Putamen (tissue), 1 donor: ENCODE data around the gene NCR3LG1.

Experiments
- DNase-seq: peaks from one replicate; pipeline ENCODE4 v3.0.0-alpha.2; 2016; ENCODE audit warnings: low spot score

The NCR3LG1 gene

GRCh38 chr11:17371614-17372013, 20.0 kb downstream of the NCR3LG1 start:
- DNase-seq, result no peak

DNA sequence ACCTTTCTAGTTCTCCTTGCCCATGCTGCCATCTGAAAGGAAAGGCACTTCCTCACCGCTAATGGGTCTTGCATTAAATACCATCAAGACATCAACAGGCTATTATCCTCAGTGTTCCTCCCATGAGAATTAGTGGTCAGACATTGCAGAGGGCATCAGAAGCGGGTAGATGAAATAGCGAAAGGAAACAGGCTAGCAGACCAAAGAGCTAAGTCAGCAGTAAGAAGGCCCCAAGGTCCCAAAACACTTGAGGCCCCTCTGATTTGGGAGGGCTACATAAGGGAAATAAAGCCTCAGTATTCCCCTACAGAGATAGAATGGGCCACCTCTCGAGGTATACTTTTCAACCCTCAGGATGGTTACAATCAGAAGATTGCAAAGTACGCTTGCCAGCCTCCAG, 23.9 kb downstream of the NCR3LG1 start:
- DNase-seq, result no peak

DNA sequence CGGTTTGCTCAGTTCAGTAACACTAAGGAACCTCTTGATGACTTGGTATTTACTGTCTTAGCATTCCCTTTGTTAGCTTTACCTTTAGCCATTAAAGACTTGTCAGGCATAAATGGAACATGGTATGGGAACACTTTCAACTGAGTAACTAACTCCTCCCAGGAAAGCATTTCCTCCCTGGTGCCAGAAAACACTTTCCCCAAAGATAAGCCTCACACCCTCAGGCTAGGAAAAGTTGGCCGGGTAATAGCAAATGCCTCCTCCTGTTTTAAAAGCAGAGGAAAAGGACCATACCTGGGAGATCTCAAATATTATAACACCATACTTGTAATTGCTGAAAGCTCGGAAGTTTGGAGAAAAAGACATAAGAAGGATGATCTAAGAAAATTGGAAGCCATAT, 24.9 kb downstream of the NCR3LG1 start:
- DNase-seq, result no peak

DNA sequence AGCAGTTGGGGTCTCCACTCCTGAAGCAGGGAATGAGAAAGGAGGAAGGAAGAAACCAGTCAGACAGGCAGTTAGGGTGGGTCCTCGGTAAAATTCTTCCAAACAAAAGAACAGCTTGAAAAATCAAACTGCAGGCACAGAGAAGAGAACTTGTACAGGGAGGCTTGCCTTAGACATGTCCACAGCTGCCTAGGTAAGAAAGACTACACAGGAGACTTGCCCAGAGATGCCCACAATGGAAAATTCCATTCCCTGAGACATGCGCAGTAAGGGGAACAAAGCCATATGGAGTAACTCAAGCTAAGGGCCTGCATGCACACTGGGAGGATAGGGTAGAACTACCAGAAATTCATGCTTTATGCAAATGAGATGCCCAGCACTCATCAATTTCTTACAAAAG, 27.1 kb downstream of the NCR3LG1 start:
- no peak for DNase-seq

DNA sequence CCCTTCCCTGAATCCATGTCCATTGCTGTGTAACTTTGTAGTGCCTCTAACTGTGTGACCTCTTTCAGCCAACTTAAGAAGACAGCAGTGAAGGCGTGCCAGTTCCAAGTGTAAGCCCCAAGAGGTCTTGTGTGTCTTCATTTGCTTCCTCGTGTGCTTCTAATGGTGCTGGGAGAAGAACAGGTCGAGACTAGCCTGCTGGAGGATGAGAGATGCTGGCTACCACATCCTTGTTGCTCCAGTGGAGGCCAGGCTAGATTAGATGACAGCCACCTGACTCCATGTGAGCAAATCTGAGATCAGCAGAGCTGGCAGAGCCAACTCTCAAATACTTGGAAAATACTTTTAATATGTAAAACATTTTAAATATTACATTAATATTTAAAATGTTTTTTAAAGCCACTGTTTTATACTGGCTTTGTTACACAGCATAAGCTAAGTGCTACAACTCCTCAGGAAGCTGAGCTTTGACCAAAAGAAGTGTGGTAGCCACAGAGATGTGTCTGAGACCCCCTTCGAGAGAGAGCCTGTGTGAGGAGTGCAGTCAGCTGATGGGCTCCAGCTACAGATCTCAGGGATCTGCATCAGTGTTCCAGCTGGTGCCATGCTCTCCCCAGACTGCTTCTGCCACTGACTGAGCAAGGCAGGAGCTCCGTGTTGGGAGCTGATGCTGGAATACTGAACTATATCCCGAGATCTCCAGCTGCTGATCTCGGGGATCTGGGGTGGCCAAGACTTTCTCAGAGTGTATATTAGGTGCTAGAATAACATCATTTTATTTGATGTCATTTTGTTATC, 28.0 kb downstream of the NCR3LG1 start:
- DNase-seq, result no peak

DNA sequence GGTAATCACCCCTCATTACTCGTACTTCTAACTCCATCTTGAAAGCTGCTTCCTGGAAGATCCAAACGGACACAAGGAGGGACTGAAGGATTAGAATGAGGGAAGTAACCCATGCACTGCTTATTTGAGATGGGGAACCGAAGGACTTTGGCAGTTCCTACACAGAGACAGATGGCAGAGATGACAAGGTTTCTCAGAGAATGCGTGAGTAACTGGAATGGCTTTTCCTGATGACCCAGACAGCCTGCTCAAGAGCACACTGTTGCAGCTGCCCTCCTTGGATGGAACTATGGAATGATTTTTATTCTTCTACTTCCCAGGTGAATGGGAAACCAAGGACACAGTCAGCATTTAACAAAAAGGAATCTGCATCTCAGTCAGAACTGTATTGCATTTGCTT, 29.6 kb downstream of the NCR3LG1 start:
- DNase-seq, result no peak

DNA sequence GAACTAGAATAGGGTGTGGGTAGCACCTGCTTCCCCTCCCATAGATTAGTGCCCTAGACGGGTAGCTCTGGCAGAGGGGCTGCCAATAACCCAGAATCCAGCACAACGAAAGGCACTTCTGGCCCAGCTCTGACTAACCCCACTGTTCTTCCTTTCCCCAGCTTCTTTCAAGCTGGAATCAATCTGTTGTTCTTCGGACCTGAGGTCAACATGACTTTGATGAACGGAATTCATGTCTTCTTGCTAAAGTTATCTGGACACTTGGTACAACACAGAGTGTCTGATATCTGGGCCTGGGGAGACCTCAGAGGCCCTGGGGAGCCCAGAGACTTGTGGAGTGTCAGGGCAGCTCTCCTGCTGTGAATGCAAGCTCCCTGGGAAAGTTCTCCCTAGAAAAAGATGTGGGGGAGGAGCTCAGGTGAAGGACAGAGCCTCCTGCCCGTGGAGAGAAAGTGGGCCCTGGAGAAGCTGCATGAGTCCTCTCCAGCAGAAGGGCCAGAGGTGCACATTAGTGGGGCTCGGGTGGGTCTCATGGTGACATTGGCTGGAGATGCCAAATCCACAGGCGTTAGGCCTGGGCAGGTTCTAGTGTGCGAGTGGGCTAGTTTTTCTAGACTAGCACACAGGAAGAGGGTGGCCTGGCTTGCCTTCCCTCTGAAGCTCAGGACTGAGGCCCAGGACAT, 30.6 kb downstream of the NCR3LG1 start:
- DNase-seq, result no peak

GRCh38 chr11:17383461-17383860, 31.9 kb downstream of the NCR3LG1 start:
- no peak for DNase-seq

DNA sequence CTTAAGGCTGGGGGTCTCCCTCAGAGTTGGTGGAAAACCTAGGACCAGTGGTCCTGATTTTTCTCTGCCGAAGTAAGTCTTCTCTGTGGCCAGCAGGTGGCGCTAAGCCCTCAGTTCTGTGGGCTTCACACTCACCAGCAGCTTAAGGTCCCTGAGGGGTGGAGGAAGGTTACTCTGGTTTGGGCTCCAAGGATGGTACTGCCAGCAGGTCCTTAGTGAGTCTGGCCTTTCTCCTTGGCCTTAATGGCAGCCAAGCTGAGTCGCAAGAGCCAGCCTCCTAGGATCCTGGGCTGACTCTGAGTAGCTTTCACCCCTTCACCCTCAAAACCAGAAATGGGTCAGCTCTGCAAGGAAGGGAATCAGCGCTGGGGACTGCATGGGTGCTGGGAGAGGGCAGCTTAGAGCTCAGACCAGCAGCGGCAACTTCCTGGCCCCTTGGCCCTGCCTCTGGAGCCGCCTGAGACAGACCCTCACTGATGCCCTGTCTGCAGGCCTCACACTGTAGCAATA, 32.5 kb downstream of the NCR3LG1 start:
- DNase-seq, result peak; percentile 83

GRCh38 chr11:17385492-17385891, 33.9 kb downstream of the NCR3LG1 start:
- no peak for DNase-seq

DNA sequence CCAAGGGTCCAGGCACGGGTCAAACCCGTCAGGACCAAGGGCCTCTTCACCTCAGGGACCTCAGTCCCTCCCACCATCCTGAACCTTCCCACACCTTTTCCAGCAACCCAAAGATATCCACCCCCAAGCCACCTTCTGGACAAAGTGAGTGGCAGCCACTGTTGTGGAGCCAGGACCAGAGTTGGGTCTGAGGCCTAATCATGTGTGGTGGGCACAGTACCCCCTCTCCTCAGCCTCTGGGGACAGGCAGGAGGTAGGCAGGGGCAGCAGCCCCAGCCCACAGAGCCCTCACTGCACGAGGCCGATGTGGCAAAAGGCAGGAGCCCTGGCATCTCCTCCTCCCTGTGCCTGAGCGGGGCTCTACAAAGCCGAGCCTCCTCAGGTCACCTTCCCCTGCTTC, 34.3 kb downstream of the NCR3LG1 start:
- DNase-seq, result no peak

DNA sequence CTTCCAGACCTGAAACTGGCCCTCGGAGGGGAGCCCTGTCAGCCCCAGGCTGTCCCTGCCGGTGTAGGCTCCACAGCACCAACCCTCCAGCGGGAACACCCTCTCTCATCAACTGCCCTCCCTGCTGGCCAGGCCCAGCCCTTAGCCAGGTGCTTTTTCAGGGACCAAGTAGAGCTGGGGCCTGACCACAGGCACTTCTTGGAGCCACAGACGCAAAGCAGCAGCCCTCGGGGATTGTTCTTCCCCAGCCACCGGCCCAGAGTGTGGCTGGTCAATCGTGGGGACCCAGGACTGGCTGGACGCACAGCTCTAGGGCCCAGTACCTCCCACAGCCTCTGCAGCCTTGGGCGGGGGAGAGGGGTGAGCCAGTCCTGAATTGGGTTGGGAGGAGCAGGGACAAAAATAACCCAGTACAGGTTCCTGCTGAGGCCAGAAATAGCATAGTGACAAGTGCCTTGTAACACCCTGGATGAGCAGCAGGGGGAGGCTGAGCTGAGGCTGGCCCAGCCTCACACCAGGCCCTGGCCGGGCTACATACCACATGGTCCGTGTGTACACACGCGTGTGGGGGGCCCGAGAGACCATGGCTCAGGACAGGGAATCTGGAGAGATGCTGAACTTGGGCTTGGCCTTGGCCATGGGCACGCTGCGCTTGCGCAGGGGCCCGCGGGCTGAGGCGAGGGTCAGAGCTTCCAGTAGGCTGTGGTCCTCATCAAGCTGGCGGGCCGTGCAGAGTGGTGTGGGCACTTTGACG, 34.9 kb downstream of the NCR3LG1 start:
- peak; percentile 58 for DNase-seq

GRCh38 chr11:17387254-17387653, 35.7 kb downstream of the NCR3LG1 start:
- no peak for DNase-seq

GRCh38 chr11:17387811-17388210, 36.2 kb downstream of the NCR3LG1 start:
- DNase-seq, result no peak

DNA sequence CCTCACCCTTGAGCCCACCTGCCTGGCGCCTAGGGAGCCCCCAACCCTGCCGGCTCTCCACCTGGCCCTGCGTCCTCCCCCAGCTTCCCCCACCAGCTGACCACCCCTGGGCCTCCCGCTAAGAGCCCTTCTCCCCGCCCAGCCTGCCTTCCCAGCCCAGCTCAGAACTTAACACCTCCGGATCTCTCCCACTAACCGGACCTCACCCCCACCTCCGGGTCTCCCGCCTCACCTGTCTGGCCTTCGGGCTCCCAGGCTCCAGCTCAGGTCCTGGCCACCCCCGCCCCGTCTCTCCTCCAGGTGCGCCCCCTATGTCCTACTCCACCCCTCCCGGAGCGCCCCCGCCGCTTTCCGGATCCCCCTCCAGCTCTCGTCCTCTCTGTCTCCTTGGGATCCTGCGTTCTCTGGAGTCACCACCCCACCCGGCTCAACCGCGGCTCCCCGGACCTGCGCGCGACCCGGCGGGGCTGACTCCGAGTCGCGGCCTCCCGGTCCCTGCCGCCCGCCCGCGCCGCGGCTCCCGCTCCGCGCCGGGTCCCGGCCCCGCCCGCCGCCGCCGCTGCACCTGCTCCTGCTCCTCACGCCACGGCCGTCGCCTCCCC, 37.1 kb downstream of the NCR3LG1 start, which contains the start of gene KCNJ11:
KCNJ11 (minus strand) TSS at position 51 of the 602 bp plus-strand sequence. CDS start 568 bp downstream, outside the sequence.
- no peak for DNase-seq

DNA sequence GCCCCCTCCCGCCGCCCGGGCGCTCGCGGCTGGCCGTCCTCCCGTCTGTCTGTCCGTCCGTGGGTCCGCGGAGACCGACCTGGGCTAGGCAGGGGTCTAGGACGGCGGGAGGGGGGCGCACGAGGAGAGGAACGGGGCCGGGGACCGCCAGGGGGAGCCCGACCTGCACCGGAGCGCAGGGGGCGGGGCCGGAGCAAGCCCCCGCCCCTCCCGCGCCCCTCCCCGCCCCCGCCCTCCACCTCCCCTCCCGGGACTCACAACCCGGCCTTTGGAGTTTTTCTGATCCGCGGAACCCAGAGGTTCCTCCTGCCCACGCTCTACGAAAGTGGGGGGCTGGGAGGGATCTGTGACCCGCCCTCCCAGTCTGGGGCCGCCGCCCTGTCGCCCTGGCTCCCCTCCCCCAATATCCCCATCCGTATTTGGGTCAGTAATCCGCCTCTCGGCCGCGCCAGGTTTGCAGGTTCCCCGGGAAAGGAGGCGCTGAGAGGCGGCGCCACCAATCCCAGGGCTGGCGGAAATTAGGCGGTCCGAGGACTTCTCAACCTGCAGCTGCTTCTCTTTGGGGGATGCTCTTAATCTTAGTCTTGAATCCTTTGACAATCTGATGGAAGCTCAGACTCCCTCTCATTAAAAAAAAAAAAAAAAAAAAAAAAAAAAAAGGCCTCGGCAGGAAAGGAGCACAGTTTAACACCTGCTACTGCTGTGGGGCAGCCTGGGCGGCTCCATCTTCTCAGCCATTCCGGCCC, 37.8 kb downstream of the NCR3LG1 start:
- DNase-seq, result peak; percentile 53

DNA sequence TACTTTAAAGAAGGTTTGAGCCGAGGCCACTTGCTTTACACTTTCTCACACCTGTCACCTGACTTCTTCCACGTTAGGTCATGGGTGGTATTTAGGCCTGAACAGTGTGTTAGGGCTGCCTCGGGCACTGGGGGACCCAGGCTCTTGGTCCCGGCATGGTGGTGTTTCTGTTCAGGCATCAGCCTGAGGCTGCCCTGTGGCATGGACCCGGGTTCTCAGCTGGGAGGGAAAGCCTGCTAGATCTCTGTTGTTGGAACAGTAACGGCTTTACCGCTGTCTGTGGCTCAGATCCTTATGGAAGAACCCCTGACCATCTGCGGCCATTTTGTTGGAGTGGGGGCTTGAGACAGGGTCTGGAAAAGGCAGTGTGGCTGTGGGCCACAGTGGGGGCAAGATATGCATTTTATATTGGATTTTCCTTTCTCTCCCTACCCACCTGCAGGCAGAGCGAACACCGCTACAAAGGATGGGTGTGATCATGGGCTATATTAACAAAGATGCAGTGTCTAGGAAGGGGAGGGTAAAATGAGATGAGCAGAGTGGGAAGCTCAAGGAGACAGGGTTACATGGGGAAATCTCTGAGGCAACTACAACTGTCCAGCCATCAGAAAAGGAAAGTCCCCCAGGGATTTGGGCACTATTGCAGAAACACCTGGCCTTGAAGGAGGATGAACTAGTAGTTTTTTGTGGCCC, 38.5 kb downstream of the NCR3LG1 start:
- DNase-seq, result no peak

DNA sequence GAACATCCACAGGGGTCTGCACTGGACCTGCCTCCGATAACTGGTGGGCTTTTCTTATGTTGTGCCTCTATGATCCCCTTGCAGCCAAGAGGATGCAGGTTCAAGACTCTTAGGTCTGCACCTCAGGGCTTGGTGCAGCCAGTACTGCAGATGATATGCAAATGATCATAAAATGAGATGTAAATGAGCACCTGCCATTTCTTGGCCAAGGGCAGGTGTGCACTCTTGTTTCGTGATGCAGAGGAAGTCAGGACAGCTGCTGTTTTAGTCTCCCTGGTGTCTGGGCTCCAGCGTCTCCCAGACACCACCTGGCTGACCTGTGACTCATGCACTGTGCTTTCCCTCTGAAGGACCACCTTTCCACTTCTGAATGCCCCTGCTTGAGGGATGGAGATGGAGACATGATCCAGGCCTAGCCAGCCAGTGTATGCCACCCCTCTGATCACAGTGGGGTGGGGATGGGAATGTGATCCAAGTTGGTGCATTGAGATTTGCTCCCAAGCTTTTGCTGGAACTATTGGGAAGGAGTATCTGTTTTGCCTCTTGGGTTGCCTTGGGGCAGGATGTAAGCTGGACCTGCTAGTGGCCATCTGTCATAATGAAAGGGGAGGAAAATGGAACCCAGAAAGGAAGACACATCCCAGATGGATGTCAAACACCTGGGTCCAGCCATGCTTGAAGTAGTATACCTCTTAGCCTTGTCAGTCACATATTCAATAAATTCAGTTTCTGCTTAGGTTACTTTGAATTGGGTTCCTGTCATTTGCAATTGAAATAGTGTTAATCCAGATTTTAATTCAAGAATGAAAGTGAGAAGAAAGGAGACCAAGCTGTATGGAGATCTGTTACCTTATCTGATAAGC, 40.1 kb downstream of the NCR3LG1 start:
- DNase-seq, result no peak

- no peak for DNase-seq
Observed at GRCh38 chr11:17392872-17393271, 41.3 kb downstream of the NCR3LG1 start.

GRCh38 chr11:17393472-17393871, 41.9 kb downstream of the NCR3LG1 start:
- DNase-seq, result no peak
